ENCODE measurements around the gene ITM2B. TPM values are rescaled to one million over a fixed set of nuclear protein-coding genes. Genes with fewer than 3 reads are reported as not detected.

The ITM2B gene
- total and polyA plus RNA-seq, 2 experiments from 2014 or later, result 139 to 318 TPM

- no peak for ATAC-seq
- H3K36me3 ChIP-seq (ENCODE audit: insufficient read depth), result no peaks in the 10 kb centered on the region
- H3K4me2 ChIP-seq, result no peak overlapping the region
- Mint-ChIP-seq H3K4me1 (no peaks in the 10 kb centered on the region), H3K4me3 (no peak overlapping the region), H3K36me3 (ENCODE audit: low read depth) (no peaks in the 10 kb centered on the region), H3K9me3 (no peaks in the 10 kb centered on the region), H3K27me3 (ENCODE audit: insufficient read depth, low read depth, poor library complexity) (no peaks in the 10 kb centered on the region), H3K27ac (no peak overlapping the region)
- no peak overlapping the region for H3K4me3 ChIP-seq
- no peaks in the 10 kb centered on the region for H3F3A ChIP-seq (replicated peaks; ENCODE audit: low read depth)
- no peak for TF ChIP-seq REST (IDR thresholded peaks at IDR 0.05; ENCODE audit: unreplicated experiment)
- no peak for TF ChIP-seq CTCF (conservative IDR thresholded peaks at IDR 0.05; ENCODE audit: low read depth in 2 of 2)
- no peak for TF ChIP-seq JUNB (IDR thresholded peaks at IDR 0.05; ENCODE audit: unreplicated experiment)
- TF ChIP-seq ZNF114 (CRISPR knock-in tag; IDR thresholded peaks at IDR 0.05), result no peak
- TF ChIP-seq NANOG (IDR thresholded peaks at IDR 0.05; ENCODE audit: borderline replicate concordance), result no peak
- TF ChIP-seq EZH2 (IDR thresholded peaks at IDR 0.05; ENCODE audit: low read depth, unreplicated experiment), result no peak
- TF ChIP-seq ZNF331 (CRISPR knock-in tag; IDR thresholded peaks at IDR 0.05; ENCODE audit: low read depth), result no peak
- no peak for TF ChIP-seq POLR2AphosphoS5 (IDR thresholded peaks at IDR 0.05; ENCODE audit: low read depth)
- no peak for TF ChIP-seq STAT1 (IDR thresholded peaks at IDR 0.05; ENCODE audit: unreplicated experiment)
- TF ChIP-seq CREB1 (CRISPR knock-in tag; IDR thresholded peaks at IDR 0.05; ENCODE audit: low read depth), result no peak
- no peak for TF ChIP-seq ETS1 (IDR thresholded peaks at IDR 0.05)
- no peak for TF ChIP-seq ZNF462 (CRISPR knock-in tag; IDR thresholded peaks at IDR 0.05)
- no peak for TF ChIP-seq EZH2phosphoT487 (IDR thresholded peaks at IDR 0.05; ENCODE audit: unreplicated experiment)
- H4K20me1 ChIP-seq (replicated peaks; ENCODE audit: insufficient read depth), result no peaks in the 10 kb centered on the region
- no peak for DNase-seq (ENCODE audit: low spot score)
- no peaks in the 10 kb centered on the region for H3K79me2 ChIP-seq (replicated peaks; ENCODE audit: insufficient read depth)
- H3K27ac ChIP-seq (ENCODE audit: low read depth), result no peak overlapping the region
- no peaks in the 10 kb centered on the region for H3K27me3 ChIP-seq (ENCODE audit: insufficient read depth)
- H3K4me1 ChIP-seq (ENCODE audit: insufficient read depth), result no peaks in the 10 kb centered on the region
- H3K9me2 ChIP-seq (ENCODE audit: insufficient read depth), result peaks cover 6% of the 10 kb centered on the region; the same call in 1 of the 2 replicates
- no peak overlapping the region for H2AFZ ChIP-seq
Measured at GRCh38 chr13:48295271-48295670, 62.3 kb downstream of the ITM2B start.

Data from GM23338 (cell line).